ENCODE results near the gene GALNT10.

Gene GALNT10

GRCh38 chr5:154199263-154199662 is 8.7 kb downstream of the GALNT10 start:
- no peak for DNase-seq (ENCODE audit: low read depth)
- H3K4me3 ChIP-seq (replicated peaks; ENCODE audit: low read depth, low read length) = no peak overlapping the region
- no peak for TF ChIP-seq CTCF (IDR thresholded peaks at IDR 0.05; ENCODE audit: low read length, missing control alignments)

GRCh38 chr5:154199671-154200220 is 9.2 kb downstream of the GALNT10 start:
- no peak overlapping the region for H3K4me3 ChIP-seq (replicated peaks; ENCODE audit: low read depth, low read length)
- TF ChIP-seq CTCF (IDR thresholded peaks at IDR 0.05; ENCODE audit: low read length, missing control alignments) = no peak
- no peak for DNase-seq (ENCODE audit: low read depth)

GRCh38 chr5:154200221-154200620 is 9.7 kb downstream of the GALNT10 start:
- no peak for TF ChIP-seq CTCF (IDR thresholded peaks at IDR 0.05; ENCODE audit: low read length, missing control alignments)

GRCh38 chr5:154201108-154201769 is 10.7 kb downstream of the GALNT10 start:
- TF ChIP-seq CTCF (IDR thresholded peaks at IDR 0.05; ENCODE audit: low read length, missing control alignments) = no peak
- no peak for DNase-seq (ENCODE audit: low read depth)
- no peak overlapping the region for H3K4me3 ChIP-seq (replicated peaks; ENCODE audit: low read depth, low read length)

More at GRCh38 chr5:154200221-154200620, 9.7 kb downstream of the GALNT10 start:
- DNase-seq (ENCODE audit: low read depth) = no peak
- H3K4me3 ChIP-seq (replicated peaks; ENCODE audit: low read depth, low read length) = no peak overlapping the region

- DNase-seq (ENCODE audit: low read depth) = no peak
- no peak overlapping the region for H3K4me3 ChIP-seq (replicated peaks; ENCODE audit: low read depth, low read length)
- TF ChIP-seq CTCF (IDR thresholded peaks at IDR 0.05; ENCODE audit: low read length, missing control alignments) = no peak
These were observed 12.1 kb downstream of the GALNT10 start for GRCh38 chr5:154202379-154203260.

- no peak for TF ChIP-seq CTCF (IDR thresholded peaks at IDR 0.05; ENCODE audit: low read length, missing control alignments)
- H3K4me3 ChIP-seq (replicated peaks; ENCODE audit: low read depth, low read length) = no peak overlapping the region
- no peak for DNase-seq (ENCODE audit: low read depth)
These were observed 13.5 kb downstream of the GALNT10 start for GRCh38 chr5:154203798-154204578.

Measured in fibroblast of pulmonary artery (primary cell).